Thoracic aorta (tissue), 2 donors: ENCODE data around the gene TOPAZ1. TPM values are rescaled to one million over a fixed set of nuclear protein-coding genes. Genes with fewer than 3 reads are reported as not detected.

Source experiments
- ATAC-seq: fragments of 150-250 bp; one replicate; pipeline ENCODE4 v1.8.0; 2017; ENCODE audit warnings: low read depth; ENCODE audit not compliant: insufficient number of reproducible peaks, low FRiP score
- DNase-seq: peaks from one replicate; pipeline ENCODE4 v3.0.0-alpha.2; 2020; ENCODE audit warnings: low spot score
- H3K27ac ChIP-seq, 2 donors: fragments of 200-600 bp; sonication (generic); 1 replicate in 1 of 2; 2 replicates in 1 of 2; pipeline ENCODE4 v1.5.1; 2016; ENCODE audit warnings: mild to moderate bottlenecking in 2 of 2, moderate library complexity in 2 of 2
- H3K27me3 ChIP-seq: fragments of 200-600 bp; sonication (generic); replicated peaks from 2 replicates; pipeline ENCODE4 v1.6.0; 2016; ENCODE audit warnings: mild to moderate bottlenecking; ENCODE audit not compliant: insufficient read depth
- H3K36me3 ChIP-seq: fragments of 200-600 bp; sonication (generic); one replicate; pipeline ENCODE4 v1.5.1; 2016
- H3K4me1 ChIP-seq, 2 donors: fragments of 200-600 bp; sonication (generic); 1 replicate in 1 of 2; 2 replicates in 1 of 2; pipeline versions ENCODE4 v1.5.1 to v1.6.0; 2016; ENCODE audit warnings: low read depth in 2 of 2, mild to moderate bottlenecking in 1 of 2; ENCODE audit not compliant: control insufficient read depth in 1 of 2
- H3K4me3 ChIP-seq: fragments of 200-600 bp; sonication (generic); 2 replicates; pipeline ENCODE4 v1.5.1; 2016; ENCODE audit warnings: mild to moderate bottlenecking
- H3K9me3 ChIP-seq: fragments of 200-600 bp; sonication (generic); 2 replicates; pipeline ENCODE4 v1.5.1; 2016
- total RNA-seq, 2 donors: library from RNA; depleted of rRNA; stranded (reverse); fragments of >200 nt; gene quantifications; one replicate each; pipeline versions ENCODE4 v1.1.0 to v1.2.3, GENCODE V29; 2016
- TF ChIP-seq, protein P1 (sequence below): fragments of 200-600 bp; sonication (generic); IDR thresholded peaks from one replicate; pipeline ENCODE4 v1.5.1; 2019; ENCODE audit warnings: antibody characterized with exemption

Gene TOPAZ1
- total RNA-seq, 2 donors from 2014 or later = not detected

GRCh38 chr3:44226573-44226972 lies 15.1 kb upstream of the TOPAZ1 start:
- H3K27me3 ChIP-seq = no peaks in the 10 kb centered on the region
- no peak overlapping the region for H3K4me3 ChIP-seq
- H3K9me3 ChIP-seq = no peaks in the 10 kb centered on the region
- TF ChIP-seq, protein P1, sequence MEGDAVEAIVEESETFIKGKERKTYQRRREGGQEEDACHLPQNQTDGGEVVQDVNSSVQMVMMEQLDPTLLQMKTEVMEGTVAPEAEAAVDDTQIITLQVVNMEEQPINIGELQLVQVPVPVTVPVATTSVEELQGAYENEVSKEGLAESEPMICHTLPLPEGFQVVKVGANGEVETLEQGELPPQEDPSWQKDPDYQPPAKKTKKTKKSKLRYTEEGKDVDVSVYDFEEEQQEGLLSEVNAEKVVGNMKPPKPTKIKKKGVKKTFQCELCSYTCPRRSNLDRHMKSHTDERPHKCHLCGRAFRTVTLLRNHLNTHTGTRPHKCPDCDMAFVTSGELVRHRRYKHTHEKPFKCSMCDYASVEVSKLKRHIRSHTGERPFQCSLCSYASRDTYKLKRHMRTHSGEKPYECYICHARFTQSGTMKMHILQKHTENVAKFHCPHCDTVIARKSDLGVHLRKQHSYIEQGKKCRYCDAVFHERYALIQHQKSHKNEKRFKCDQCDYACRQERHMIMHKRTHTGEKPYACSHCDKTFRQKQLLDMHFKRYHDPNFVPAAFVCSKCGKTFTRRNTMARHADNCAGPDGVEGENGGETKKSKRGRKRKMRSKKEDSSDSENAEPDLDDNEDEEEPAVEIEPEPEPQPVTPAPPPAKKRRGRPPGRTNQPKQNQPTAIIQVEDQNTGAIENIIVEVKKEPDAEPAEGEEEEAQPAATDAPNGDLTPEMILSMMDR = no peak
- no peaks in the 10 kb centered on the region for H3K4me1 ChIP-seq
- H3K27ac ChIP-seq = no peak overlapping the region
- no peaks in the 10 kb centered on the region for H3K36me3 ChIP-seq
- ATAC-seq = no peak
- no peak for DNase-seq

DNA sequence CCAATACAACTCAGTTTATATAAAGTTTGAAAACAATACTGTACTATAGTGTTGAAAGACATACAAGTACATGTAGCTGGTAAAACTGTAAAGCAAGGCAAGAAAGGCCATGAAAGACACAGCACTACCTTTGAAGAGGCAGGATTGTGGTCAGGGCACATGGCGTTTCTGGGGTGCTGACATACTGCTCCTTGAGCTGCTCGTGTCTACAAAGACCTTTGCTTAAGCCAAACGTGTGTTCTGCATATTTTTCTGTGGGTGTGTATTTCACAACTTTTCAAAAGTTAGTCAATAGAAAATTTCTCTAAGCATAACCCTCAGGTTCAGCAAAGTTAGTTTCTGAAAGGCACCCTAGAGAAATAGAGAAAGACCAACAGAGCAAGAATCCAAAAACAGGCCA lies 14.1 kb upstream of the TOPAZ1 start:
- H3K27ac ChIP-seq = no peak overlapping the region
- H3K9me3 ChIP-seq = no peaks in the 10 kb centered on the region
- H3K27me3 ChIP-seq = no peaks in the 10 kb centered on the region
- no peak overlapping the region for H3K4me3 ChIP-seq
- H3K36me3 ChIP-seq = no peaks in the 10 kb centered on the region
- no peaks in the 10 kb centered on the region for H3K4me1 ChIP-seq
- DNase-seq (no peak), ATAC-seq (no peak)
- TF ChIP-seq, protein P1 = no peak

GRCh38 chr3:44228900-44229299 lies 12.8 kb upstream of the TOPAZ1 start:
- Histone ChIP-seq H3K27me3 (no peaks in the 10 kb centered on the region), H3K36me3 (no peaks in the 10 kb centered on the region), H3K27ac (no peak overlapping the region), H3K4me1 (no peaks in the 10 kb centered on the region), H3K9me3 (no peaks in the 10 kb centered on the region), H3K4me3 (no peak overlapping the region)
- ATAC-seq (no peak), DNase-seq (no peak)
- TF ChIP-seq, protein P1 = no peak

GRCh38 chr3:44232407-44232806 lies 9.3 kb upstream of the TOPAZ1 start:
- DNase-seq = no peak
- ATAC-seq = no peak

GRCh38 chr3:44234648-44235268 lies 6.9 kb upstream of the TOPAZ1 start:
- DNase-seq (no peak), ATAC-seq (no peak)
- H3K4me1 ChIP-seq = peaks cover 0 to 8% of the 10 kb centered on the region in 2 donors
- no peaks in the 10 kb centered on the region for H3K9me3 ChIP-seq
- no peaks in the 10 kb centered on the region for H3K27me3 ChIP-seq
- no peaks in the 10 kb centered on the region for H3K36me3 ChIP-seq
- H3K4me3 ChIP-seq = no peak overlapping the region
- TF ChIP-seq, protein P1 = no peak
- no peak overlapping the region for H3K27ac ChIP-seq

More at GRCh38 chr3:44232407-44232806, 9.3 kb upstream of the TOPAZ1 start:
- Histone ChIP-seq H3K36me3 (no peaks in the 10 kb centered on the region), H3K4me3 (no peak overlapping the region), H3K9me3 (no peaks in the 10 kb centered on the region), H3K27ac (no peak overlapping the region), H3K4me1 (peaks cover 0 to 8% of the 10 kb centered on the region in 2 donors), H3K27me3 (no peaks in the 10 kb centered on the region)
- TF ChIP-seq, protein P1 = no peak
